BLaER1 treated with 17β-estradiol and CSF1 and Interleukin-3, amounts not matched to agents 10 nM and 100 nM (cell line): ENCODE results near the gene PGBD1.

Source experiments
- H3K27ac ChIP-seq, 11 experiments: shearing (Covaris generic); formaldehyde crosslinking; 2 replicates each; pipeline ENCODE4 v1.8.1; 2022
- H3K27me3 ChIP-seq, 11 experiments: shearing (Covaris generic); formaldehyde crosslinking; 2 replicates each; pipeline ENCODE4 v1.8.1; 2022
- H3K36me3 ChIP-seq, 11 experiments: shearing (Covaris generic); formaldehyde crosslinking; 2 replicates each; pipeline ENCODE4 v1.8.1; 2022
- H3K4me1 ChIP-seq, 10 experiments: shearing (Covaris generic); formaldehyde crosslinking; 2 replicates each; pipeline ENCODE4 v1.8.1; 2022
- H3K4me2 ChIP-seq, 11 experiments: shearing (Covaris generic); formaldehyde crosslinking; 2 replicates each; pipeline ENCODE4 v1.8.1; 2022
- H3K4me3 ChIP-seq, 10 experiments: shearing (Covaris generic); formaldehyde crosslinking; 2 replicates each; pipeline ENCODE4 v1.8.1; 2022
- H3K9ac ChIP-seq, 11 experiments: shearing (Covaris generic); formaldehyde crosslinking; 2 replicates each; pipeline ENCODE4 v1.8.1; 2022
- H3K9me3 ChIP-seq, 11 experiments: shearing (Covaris generic); formaldehyde crosslinking; replicated peaks in 1 of 11; 2 replicates each; pipeline ENCODE4 v1.8.1; 2022
- H4K20me1 ChIP-seq, 11 experiments: shearing (Covaris generic); formaldehyde crosslinking; 2 replicates each; pipeline ENCODE4 v1.8.1; 2022
- Cebpa-rat ChIP-seq, 11 experiments: shearing (Covaris generic); IDR thresholded peaks; 2 replicates each; pipeline ENCODE4 v1.8.1; 2022

Gene PGBD1

GRCh38 chr6:28322661-28323060 is 41.3 kb downstream of the PGBD1 start:
- Histone ChIP-seq H3K4me3 (no peak overlapping the region), H3K4me2 (no peak overlapping the region), H4K20me1 (no peaks in the 10 kb centered on the region), H3K27me3 (no peaks in the 10 kb centered on the region), H3K36me3 (peaks cover 20 to 36% (median 27%) of the 10 kb centered on the region in 11 experiments; a peak in 21 of 22 replicates), H3K9ac (no peak overlapping the region), H3K4me1 (no peaks in the 10 kb centered on the region), H3K9me3 (peaks cover 45 to 74% (median 64%) of the 10 kb centered on the region in 11 experiments), H3K27ac (no peak overlapping the region)
- no peak for TF ChIP-seq Cebpa-rat (IDR thresholded peaks at IDR 0.05)

GRCh38 chr6:28323813-28324424 is 42.5 kb downstream of the PGBD1 start:
- no peaks in the 10 kb centered on the region for H4K20me1 ChIP-seq
- peaks cover 57 to 87% (median 76%) of the 10 kb centered on the region in 11 experiments for H3K9me3 ChIP-seq
- H3K9ac ChIP-seq, result no peak overlapping the region
- TF ChIP-seq Cebpa-rat (IDR thresholded peaks at IDR 0.05), result no peak
- H3K4me1 ChIP-seq, result no peaks in the 10 kb centered on the region
- H3K4me3 ChIP-seq, result no peak overlapping the region
- peaks cover 20 to 38% (median 27%) of the 10 kb centered on the region in 11 experiments; a peak in 21 of 22 replicates for H3K36me3 ChIP-seq
- H3K27ac ChIP-seq, result no peak overlapping the region
- H3K27me3 ChIP-seq, result no peaks in the 10 kb centered on the region
- H3K4me2 ChIP-seq, result no peak overlapping the region

- Histone ChIP-seq H3K36me3 (peaks cover 20 to 46% (median 29%) of the 10 kb centered on the region in 11 experiments; a peak in 21 of 22 replicates), H3K4me2 (no peak overlapping the region), H3K27ac (no peak overlapping the region), H4K20me1 (no peaks in the 10 kb centered on the region), H3K4me1 (no peaks in the 10 kb centered on the region), H3K27me3 (no peaks in the 10 kb centered on the region), H3K4me3 (peak overlapping the region in 7 of 10 experiments; percentile 3 to 29 (median 17); a peak in 5 of 20 replicates), H3K9me3 (peaks cover 81 to 95% (median 84%) of the 10 kb centered on the region in 11 experiments), H3K9ac (no peak overlapping the region)
- TF ChIP-seq Cebpa-rat (IDR thresholded peaks at IDR 0.05), result no peak
These were observed 45.1 kb downstream of the PGBD1 start for GRCh38 chr6:28326371-28326948.

GRCh38 chr6:28330041-28330440 is 48.7 kb downstream of the PGBD1 start:
- Histone ChIP-seq H3K27ac (no peak overlapping the region), H4K20me1 (no peaks in the 10 kb centered on the region), H3K4me1 (peaks cover 3 to 9% (median 7%) of the 10 kb centered on the region in 10 experiments), H3K36me3 (peaks cover 20 to 34% (median 26%) of the 10 kb centered on the region in 11 experiments; a peak in 21 of 22 replicates), H3K4me2 (no peak overlapping the region), H3K9ac (no peak overlapping the region), H3K4me3 (no peak overlapping the region), H3K27me3 (no peaks in the 10 kb centered on the region), H3K9me3 (peaks cover 50 to 71% (median 59%) of the 10 kb centered on the region in 11 experiments)
- TF ChIP-seq Cebpa-rat (IDR thresholded peaks at IDR 0.05), result no peak

- Histone ChIP-seq H3K27ac (no peak overlapping the region), H3K4me3 (no peak overlapping the region), H3K36me3 (peaks cover 0 to 10% (median 0%) of the 10 kb centered on the region in 11 experiments; a peak in 2 of 22 replicates), H3K9me3 (peaks cover 19 to 48% (median 30%) of the 10 kb centered on the region in 11 experiments), H3K27me3 (no peaks in the 10 kb centered on the region), H3K4me1 (peaks cover 15 to 29% (median 23%) of the 10 kb centered on the region in 10 experiments), H3K4me2 (no peak overlapping the region), H3K9ac (no peak overlapping the region), H4K20me1 (no peaks in the 10 kb centered on the region)
- no peak for TF ChIP-seq Cebpa-rat (IDR thresholded peaks at IDR 0.05)
These were observed 51.7 kb downstream of the PGBD1 start for GRCh38 chr6:28333047-28333446.

- TF ChIP-seq Cebpa-rat (IDR thresholded peaks at IDR 0.05), result no peak
- peaks cover 0 to 10% (median 0%) of the 10 kb centered on the region in 11 experiments; a peak in 2 of 22 replicates for H3K36me3 ChIP-seq
- no peaks in the 10 kb centered on the region for H4K20me1 ChIP-seq
- peaks cover 16 to 47% (median 25%) of the 10 kb centered on the region in 11 experiments for H3K9me3 ChIP-seq
- H3K27ac ChIP-seq, result no peak overlapping the region
- H3K4me2 ChIP-seq, result no peak overlapping the region; a peak in 1 of 22 replicates
- peaks cover 15 to 33% (median 24%) of the 10 kb centered on the region in 10 experiments for H3K4me1 ChIP-seq
- H3K27me3 ChIP-seq, result no peaks in the 10 kb centered on the region
- H3K9ac ChIP-seq, result no peak overlapping the region
- no peak overlapping the region for H3K4me3 ChIP-seq
These were observed 52.2 kb downstream of the PGBD1 start for GRCh38 chr6:28333599-28334018.

- Histone ChIP-seq H3K4me2 (peak overlapping the region; percentile 70 to 97 (median 89)), H3K36me3 (peaks cover 0 to 2% (median 0%) of the 10 kb centered on the region in 11 experiments; a peak in 2 of 22 replicates), H3K27me3 (no peaks in the 10 kb centered on the region), H3K27ac (peak overlapping the region in 9 of 11 experiments; percentile 84 to 98 (median 95); a peak in 15 of 22 replicates), H3K4me1 (peaks cover 15 to 33% (median 24%) of the 10 kb centered on the region in 10 experiments), H3K9ac (peak overlapping the region in 7 of 11 experiments; percentile 18 to 90 (median 89); a peak in 11 of 22 replicates), H3K4me3 (peak overlapping the region in 9 of 10 experiments; percentile 71 to 88 (median 82); a peak in 13 of 20 replicates), H3K9me3 (peaks cover 11 to 46% (median 22%) of the 10 kb centered on the region in 11 experiments), H4K20me1 (no peaks in the 10 kb centered on the region)
- TF ChIP-seq Cebpa-rat (IDR thresholded peaks at IDR 0.05), result no peak
These were observed 53.1 kb downstream of the PGBD1 start for GRCh38 chr6:28334286-28335039.

GRCh38 chr6:28335040-28335563 is 53.7 kb downstream of the PGBD1 start:
- H3K27me3 ChIP-seq, result no peaks in the 10 kb centered on the region
- peak overlapping the region; percentile 65 to 88 (median 80) for H3K4me3 ChIP-seq
- peak overlapping the region; percentile 70 to 97 (median 89) for H3K4me2 ChIP-seq
- H3K36me3 ChIP-seq, result peaks cover 0 to 5% (median 0%) of the 10 kb centered on the region in 11 experiments; a peak in 1 of 22 replicates
- peaks cover 15 to 33% (median 24%) of the 10 kb centered on the region in 10 experiments for H3K4me1 ChIP-seq
- TF ChIP-seq Cebpa-rat (IDR thresholded peaks at IDR 0.05), result no peak
- H4K20me1 ChIP-seq, result no peaks in the 10 kb centered on the region
- peak overlapping the region in 10 of 11 experiments; percentile 84 to 98 (median 94); a peak in 19 of 22 replicates for H3K27ac ChIP-seq
- peak overlapping the region; percentile 18 to 92 (median 89); a peak in 20 of 22 replicates for H3K9ac ChIP-seq
- peaks cover 11 to 46% (median 22%) of the 10 kb centered on the region in 11 experiments for H3K9me3 ChIP-seq
